H1 (cell line): ENCODE measurements around the gene PDZRN4.

Source experiments
- ATF3 ChIP-seq: IDR thresholded peaks from 2 replicates; pipeline ENCODE4 v1.6.1; 2011; ENCODE audit warnings: low read depth, mild to moderate bottlenecking, low read length; ENCODE audit not compliant: insufficient read depth
- CBX5 ChIP-seq: fragments of 300-800, 300-1000 bp; sonication (generic); IDR thresholded peaks from 2 replicates; pipeline ENCODE4 v1.7.1; 2016; ENCODE audit warnings: antibody characterized with exemption, low read length, low read depth
- CTCF ChIP-seq, 3 experiments: IDR thresholded peaks; 1 replicate in 2 of 3; 2 replicates in 1 of 3; pipeline versions ENCODE4 v1.5.1 to v1.6.1; 2011; ENCODE audit warnings: low read length in 3 of 3, mild to moderate bottlenecking in 3 of 3, inconsistent platforms in 2 of 3, low read depth in 1 of 3, moderate library complexity in 1 of 3; ENCODE audit not compliant: insufficient read depth in 1 of 3; ENCODE audit errors: control extremely low read depth in 1 of 3
- EP300 ChIP-seq, 2 experiments: IDR thresholded peaks; 1 replicate in 1 of 2; 2 replicates in 1 of 2; pipeline ENCODE4 v1.6.1; 2011 to 2012; ENCODE audit warnings: low read depth in 2 of 2, low read length in 2 of 2, mild to moderate bottlenecking in 2 of 2, borderline replicate concordance in 1 of 2, inconsistent platforms in 1 of 2, moderate library complexity in 1 of 2
- EZH2 ChIP-seq: fragments of 200-600 bp; sonication (generic); IDR thresholded peaks from 2 replicates; pipeline ENCODE4 v1.7.1; 2012; ENCODE audit warnings: low read depth, mild to moderate bottlenecking, moderate library complexity, low read length, inconsistent platforms; ENCODE audit not compliant: severe bottlenecking
- FOSL1 ChIP-seq: IDR thresholded peaks from 2 replicates; pipeline ENCODE4 v1.6.1; 2011; ENCODE audit warnings: mild to moderate bottlenecking, low read depth, low read length, moderate library complexity; ENCODE audit not compliant: insufficient read depth
- GTF2F1 ChIP-seq: IDR thresholded peaks from 2 replicates; pipeline ENCODE4 v1.6.1; 2012; ENCODE audit warnings: low read depth, low read length, improper control_type of control experiment, borderline replicate concordance
- KDM1A ChIP-seq: fragments of 200-600, 300-600 bp; sonication (generic); IDR thresholded peaks from 2 replicates; pipeline ENCODE4 v1.7.1; 2016; ENCODE audit warnings: mild to moderate bottlenecking, low read length, borderline replicate concordance
- POLR2A ChIP-seq, 2 experiments: IDR thresholded peaks; 1 replicate in 1 of 2; 2 replicates in 1 of 2; pipeline ENCODE4 v1.6.1; 2011; ENCODE audit warnings: low read depth in 2 of 2, low read length in 2 of 2, mild to moderate bottlenecking in 2 of 2; ENCODE audit errors: control extremely low read depth in 1 of 2
- RAD21 ChIP-seq, 2 experiments: IDR thresholded peaks in 1 of 2; conservative IDR thresholded peaks in 1 of 2; 2 replicates each; pipeline ENCODE4 v1.6.1; 2011; ENCODE audit warnings: low read depth in 2 of 2, low read length in 2 of 2, improper control_type of control experiment in 1 of 2, inconsistent platforms in 1 of 2, mild to moderate bottlenecking in 1 of 2, moderate library complexity in 1 of 2
- TAF1 ChIP-seq: IDR thresholded peaks from 2 replicates; pipeline ENCODE4 v1.6.1; 2011; ENCODE audit warnings: mild to moderate bottlenecking, low read depth, low read length
- TCF12 ChIP-seq: IDR thresholded peaks from 2 replicates; pipeline ENCODE4 v1.6.1; 2011; ENCODE audit warnings: low read depth, mild to moderate bottlenecking, low read length
- TEAD4 ChIP-seq: IDR thresholded peaks from 2 replicates; pipeline ENCODE4 v1.6.1; 2012; ENCODE audit warnings: low read depth, low read length, inconsistent platforms, mixed read lengths
- USF2 ChIP-seq: IDR thresholded peaks from 2 replicates; pipeline ENCODE4 v1.6.1; 2011; ENCODE audit warnings: low read length, improper control_type of control experiment

GRCh38 chr12:41556176-41556575 lies 368.1 kb downstream of the PDZRN4 start:
- TF ChIP-seq CTCF (IDR thresholded peaks at IDR 0.05; ENCODE audit: control extremely low read depth in 1 of 3, insufficient read depth in 1 of 3, low read depth in 1 of 3, low read length in 3 of 3) (no peak), EZH2 (no peak), TEAD4 (no peak), EP300 (IDR thresholded peaks at IDR 0.05; ENCODE audit: borderline replicate concordance in 1 of 2, low read depth in 2 of 2, low read length in 2 of 2) (no peak), POLR2A (IDR thresholded peaks at IDR 0.05; ENCODE audit: control extremely low read depth in 1 of 2, low read depth in 2 of 2, low read length in 2 of 2) (no peak), FOSL1 (no peak), TAF1 (no peak), USF2 (no peak), GTF2F1 (no peak), CBX5 (no peak), ATF3 (no peak), TCF12 (no peak), RAD21 (IDR thresholded peaks at IDR 0.05 in 1 of 2, conservative IDR thresholded peaks at IDR 0.05 in 1 of 2; ENCODE audit: low read depth in 2 of 2, low read length in 2 of 2) (no peak), KDM1A (no peak)
